Muscle layer of duodenum (tissue), 2 donors: ENCODE measurements around the gene SRRT.
A peak's percentile ranks its signal among the peaks of the same experiment; 100 is the strongest.
"Not testable (repeated sequence)": the region's sequence is repeated elsewhere in the genome, so short reads cannot be mapped to it uniquely, and the experiment has no call there.

Experiments used
- H3K27ac ChIP-seq: one replicate; pipeline ENCODE4 v1.7.0; 2013; ENCODE audit warnings: mild to moderate bottlenecking, low read length
- H3K27me3 ChIP-seq: one replicate; pipeline ENCODE4 v1.7.0; 2013; ENCODE audit warnings: low read depth, mild to moderate bottlenecking, control low read depth, low read length
- H3K36me3 ChIP-seq, 2 donors: one replicate each; pipeline ENCODE4 v1.7.0; 2013; ENCODE audit warnings: low read length in 2 of 2, control low read depth in 1 of 2, mild to moderate bottlenecking in 1 of 2; ENCODE audit not compliant: insufficient read depth in 2 of 2, control insufficient read depth in 1 of 2
- H3K4me1 ChIP-seq, 2 donors: one replicate each; pipeline ENCODE4 v1.7.0; 2013; ENCODE audit warnings: low read length in 2 of 2, mild to moderate bottlenecking in 2 of 2, control low read depth in 1 of 2, moderate library complexity in 1 of 2; ENCODE audit not compliant: insufficient read depth in 2 of 2, control insufficient read depth in 1 of 2
- H3K4me3 ChIP-seq, 2 donors: one replicate each; pipeline ENCODE4 v1.7.0; 2013; ENCODE audit warnings: low read length in 2 of 2, low read depth in 1 of 2, mild to moderate bottlenecking in 1 of 2
- H3K9me3 ChIP-seq, 2 donors: one replicate each; pipeline ENCODE4 v1.7.0; 2013; ENCODE audit warnings: low read length in 2 of 2, control low read depth in 1 of 2, mild to moderate bottlenecking in 1 of 2; ENCODE audit not compliant: control insufficient read depth in 1 of 2
- donor health status: healthy.

Gene SRRT

DNA sequence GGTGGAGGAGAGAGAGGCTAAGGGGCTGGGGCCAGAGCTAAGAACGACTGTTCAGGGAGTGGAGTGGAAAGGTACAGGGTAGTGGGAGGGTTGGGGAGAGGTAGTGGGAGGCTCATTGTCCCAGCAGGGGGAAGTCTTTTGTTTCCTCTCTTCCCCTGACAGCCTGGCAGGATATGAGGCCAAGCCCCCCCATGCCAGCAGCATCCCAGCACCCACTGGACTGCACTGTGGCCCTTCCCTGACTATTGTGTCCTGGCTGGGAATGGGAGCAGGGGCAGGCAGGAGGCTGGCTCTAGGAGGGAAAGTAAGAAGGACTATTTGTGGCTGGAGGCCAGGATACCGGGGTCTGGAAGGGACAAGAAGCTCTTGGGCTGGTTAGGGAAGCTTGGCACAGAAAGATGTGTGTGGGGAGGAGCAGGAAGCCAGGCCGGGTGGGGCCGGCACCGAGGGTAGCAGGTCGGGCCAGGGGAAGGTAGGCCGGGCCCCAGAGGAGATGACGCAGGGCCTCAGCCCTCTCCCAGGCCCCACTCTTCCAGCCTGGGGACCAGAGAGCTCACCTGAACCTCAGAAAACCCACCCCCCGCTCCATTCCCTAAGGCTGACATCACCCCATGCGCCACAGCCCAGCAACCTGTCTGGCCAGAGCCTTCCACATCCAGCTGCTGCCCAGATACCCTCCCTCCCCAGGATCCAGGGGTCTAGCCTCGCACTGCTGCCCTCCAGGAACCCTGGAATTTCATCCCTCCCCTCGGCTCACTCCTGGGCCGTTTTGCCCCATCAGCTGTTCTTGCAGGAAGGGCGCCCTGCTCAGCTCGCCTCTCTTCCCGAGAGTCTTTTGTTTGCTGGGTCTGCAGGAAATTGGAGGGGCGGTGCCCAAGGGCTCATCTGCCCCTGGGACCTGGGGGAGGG, 38.7 kb upstream of the SRRT start:
- no peak overlapping the region for H3K4me3 ChIP-seq
- H3K9me3 ChIP-seq: no peaks in the 10 kb centered on the region
- peaks cover 0 to 3% of the 10 kb centered on the region in 2 donors for H3K4me1 ChIP-seq
- H3K36me3 ChIP-seq: no peaks in the 10 kb centered on the region
- H3K27me3 ChIP-seq: no peaks in the 10 kb centered on the region
- H3K27ac ChIP-seq: peak overlapping the region; percentile 1

DNA sequence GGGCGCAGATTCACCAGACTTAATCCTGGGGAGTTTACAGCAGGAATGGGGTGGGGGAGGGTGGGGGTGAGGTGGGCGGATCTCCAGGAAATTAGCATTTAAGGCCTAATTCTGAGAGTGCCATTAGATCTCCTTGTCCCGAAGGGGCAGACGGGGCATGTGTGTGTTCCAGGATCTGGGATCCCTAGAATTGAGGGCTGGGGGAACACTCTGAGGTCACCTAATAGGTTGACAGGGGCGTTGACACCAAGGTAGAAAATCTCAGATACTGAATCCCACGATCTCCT, 38.1 kb upstream of the SRRT start:
- Histone ChIP-seq H3K4me1 (peaks cover 0 to 3% of the 10 kb centered on the region in 2 donors), H3K4me3 (peak overlapping the region; percentile 52 to 60), H3K27ac (peak overlapping the region; percentile 62), H3K36me3 (no peaks in the 10 kb centered on the region), H3K9me3 (no peaks in the 10 kb centered on the region), H3K27me3 (no peaks in the 10 kb centered on the region)

DNA sequence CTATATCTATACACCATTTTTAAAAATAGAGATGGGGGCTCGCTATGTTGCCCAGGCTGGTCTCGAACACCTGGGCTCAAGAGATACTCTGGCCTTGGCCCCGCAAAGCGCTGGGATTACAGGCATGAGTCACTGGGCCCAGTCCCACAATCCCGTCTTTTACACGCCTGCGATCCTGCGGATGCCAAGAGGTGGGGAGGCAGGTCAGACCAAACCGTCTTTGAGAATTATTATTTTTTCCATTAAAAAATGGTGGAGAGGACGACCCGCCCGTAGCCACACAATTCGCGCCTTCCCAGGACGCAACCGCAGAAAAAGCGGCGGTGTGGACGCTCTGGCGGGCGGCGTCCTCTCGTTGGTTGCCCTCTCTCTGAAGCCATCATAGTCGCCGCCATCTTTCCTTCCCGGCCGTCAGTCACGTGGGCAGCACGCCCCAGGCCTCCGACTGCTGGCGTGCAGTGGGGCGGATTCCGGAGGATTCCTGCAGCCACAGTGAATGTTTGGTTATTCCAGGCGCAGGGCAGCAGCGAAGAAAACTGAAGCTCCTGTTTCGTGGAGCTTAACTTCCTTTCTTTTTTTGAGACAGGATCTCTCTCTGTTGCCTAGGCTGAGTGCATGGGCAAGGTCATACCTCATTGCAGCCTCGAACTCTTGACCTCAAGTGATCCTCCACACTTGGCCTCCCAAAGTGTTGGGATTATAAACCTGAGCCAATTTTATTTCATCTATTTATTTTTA, 37.6 kb upstream of the SRRT start:
- Histone ChIP-seq H3K27me3 (no peaks in the 10 kb centered on the region), H3K4me3 (peak overlapping the region; percentile 52 to 60), H3K36me3 (no peaks in the 10 kb centered on the region), H3K9me3 (no peaks in the 10 kb centered on the region), H3K4me1 (peaks cover 0 to 3% of the 10 kb centered on the region in 2 donors), H3K27ac (peak overlapping the region; percentile 62)

DNA sequence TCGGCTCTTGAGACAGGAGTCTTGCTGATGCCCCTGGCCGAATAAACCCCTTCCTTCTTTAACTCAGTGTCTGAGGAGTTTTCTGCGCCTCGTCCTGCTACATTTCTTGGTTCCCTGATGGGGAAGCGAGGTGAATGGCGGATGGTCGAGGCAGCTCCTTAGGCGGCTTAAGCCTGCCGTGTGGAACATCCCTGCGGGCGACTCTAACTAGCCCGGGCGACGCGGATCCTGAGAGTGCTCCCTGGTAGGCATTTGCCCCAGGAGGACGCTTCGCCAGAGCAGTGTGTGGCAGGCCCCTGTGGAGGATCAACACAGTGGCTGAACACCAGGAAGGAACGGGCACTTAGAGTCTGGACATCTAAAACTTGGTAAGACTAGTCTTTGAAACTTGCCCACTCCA, 35.5 kb upstream of the SRRT start:
- Histone ChIP-seq H3K27ac (no peak overlapping the region), H3K9me3 (no peaks in the 10 kb centered on the region), H3K4me3 (no peak overlapping the region), H3K4me1 (peaks cover 0 to 3% of the 10 kb centered on the region in 2 donors), H3K27me3 (no peaks in the 10 kb centered on the region), H3K36me3 (no peaks in the 10 kb centered on the region)

DNA sequence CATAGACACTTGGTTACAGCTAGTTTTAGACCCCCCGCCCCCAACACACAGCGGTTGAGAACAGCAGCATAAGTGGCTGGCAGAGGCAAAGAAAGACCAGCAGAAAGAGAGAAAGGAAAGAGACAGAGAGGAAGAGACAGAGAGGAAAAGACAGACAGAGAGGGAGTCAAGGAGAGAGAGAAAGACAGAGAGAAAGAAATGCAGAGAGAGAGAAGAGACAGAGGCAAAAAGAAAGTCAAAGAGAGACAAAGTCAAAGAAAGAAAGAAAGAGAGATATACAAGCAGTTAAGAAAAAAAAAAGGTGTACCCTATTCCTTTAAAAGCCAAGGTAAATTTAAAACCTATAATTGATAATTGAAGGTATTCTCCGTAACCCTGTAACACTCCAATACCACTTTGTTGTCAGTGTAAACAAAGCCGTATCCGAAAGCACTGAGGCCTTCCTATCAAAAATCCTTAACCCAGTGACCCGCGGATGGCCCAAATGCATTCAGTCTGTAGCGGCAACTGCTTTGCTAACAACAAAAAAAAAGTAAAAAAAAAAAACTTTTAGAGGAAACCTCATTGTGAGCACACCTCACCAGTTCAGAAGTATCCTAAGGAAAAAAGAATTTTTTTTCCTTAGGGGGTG, 34.3 kb upstream of the SRRT start:
- H3K27ac ChIP-seq: no peak overlapping the region
- no peak overlapping the region for H3K4me3 ChIP-seq
- H3K36me3 ChIP-seq: no peaks in the 10 kb centered on the region
- H3K4me1 ChIP-seq: peaks cover 0 to 3% of the 10 kb centered on the region in 2 donors
- H3K27me3 ChIP-seq: no peaks in the 10 kb centered on the region
- H3K9me3 ChIP-seq: no peaks in the 10 kb centered on the region

DNA sequence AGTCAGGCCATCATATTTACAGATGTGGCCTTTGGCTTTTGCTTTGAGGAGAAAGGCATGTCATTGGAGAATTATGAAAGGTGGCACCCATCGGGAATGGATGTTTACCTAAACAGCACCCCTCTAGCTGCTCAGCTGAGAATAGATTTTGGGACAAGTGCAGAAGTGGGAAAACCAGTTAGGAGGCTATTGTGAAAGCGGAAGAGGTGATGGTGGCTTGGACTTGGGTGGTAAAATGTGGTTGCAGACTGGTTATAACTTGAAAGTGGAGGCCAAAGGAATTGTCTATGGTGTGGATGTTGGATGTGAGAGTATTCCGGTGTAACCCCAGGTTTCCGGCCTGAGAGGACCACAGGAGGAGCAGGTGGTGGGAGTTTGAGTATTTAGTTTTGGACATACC, 27.5 kb upstream of the SRRT start:
- no peaks in the 10 kb centered on the region for H3K36me3 ChIP-seq
- H3K9me3 ChIP-seq: no peaks in the 10 kb centered on the region
- H3K4me1 ChIP-seq: peaks cover 5 to 8% of the 10 kb centered on the region in 2 donors
- no peak overlapping the region for H3K4me3 ChIP-seq
- no peaks in the 10 kb centered on the region for H3K27me3 ChIP-seq
- no peak overlapping the region for H3K27ac ChIP-seq

DNA sequence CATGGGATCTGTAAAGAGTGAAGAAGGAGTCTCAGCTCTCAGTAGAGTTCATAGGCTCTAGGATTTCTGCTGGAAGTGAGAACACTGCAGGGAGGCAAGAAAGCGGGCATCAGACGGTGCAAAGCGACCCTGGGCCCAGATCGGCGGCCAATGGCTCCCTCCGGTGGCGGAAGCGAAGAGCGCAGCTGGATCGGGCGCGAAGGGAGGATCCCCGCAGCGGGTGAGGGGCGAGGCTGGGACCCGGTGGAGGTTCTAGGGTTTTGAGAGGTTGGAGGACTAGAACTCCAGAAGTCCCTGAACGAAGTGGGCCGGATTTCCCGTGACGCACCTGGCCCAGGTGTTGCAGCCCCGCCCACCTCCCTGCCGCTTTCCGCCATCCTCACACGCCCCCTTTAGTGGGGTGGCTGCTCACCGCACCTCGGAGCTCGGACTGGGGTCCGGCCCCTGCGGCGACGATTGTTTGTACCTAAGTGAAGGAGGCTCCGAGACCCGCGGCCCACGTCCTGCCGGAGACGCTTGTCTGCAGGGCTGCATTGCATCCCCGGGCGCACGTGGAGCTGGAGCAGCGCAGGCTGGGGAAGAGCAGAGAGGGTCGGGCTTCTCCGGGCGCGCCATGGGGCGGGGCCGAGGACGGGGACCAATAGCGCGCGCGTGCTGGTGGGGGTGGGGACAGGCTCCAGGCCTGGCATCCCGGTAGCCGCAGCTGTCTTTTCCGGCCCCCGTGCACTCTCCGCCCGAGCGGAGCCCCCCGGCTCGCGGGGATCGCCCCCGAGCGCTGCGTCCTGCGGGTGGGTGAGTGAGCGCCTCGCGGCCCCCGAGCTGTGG, 22.6 kb upstream of the SRRT start, which contains the start of gene SLC12A9:
Gene SLC12A9, plus strand, starts transcription at position 666 of the 825 bp plus-strand sequence. CDS start 1,485 bp downstream, outside the sequence.
- Histone ChIP-seq H3K36me3 (peaks cover 0 to 6% of the 10 kb centered on the region in 2 donors), H3K27ac (peak within 1 kb of the TSS; percentile 16), H3K4me1 (peaks cover 5 to 18% of the 10 kb centered on the region in 2 donors), H3K9me3 (no peaks in the 10 kb centered on the region), H3K4me3 (peak within 1 kb of the TSS; percentile 80 to 86), H3K27me3 (no peaks in the 10 kb centered on the region)

DNA sequence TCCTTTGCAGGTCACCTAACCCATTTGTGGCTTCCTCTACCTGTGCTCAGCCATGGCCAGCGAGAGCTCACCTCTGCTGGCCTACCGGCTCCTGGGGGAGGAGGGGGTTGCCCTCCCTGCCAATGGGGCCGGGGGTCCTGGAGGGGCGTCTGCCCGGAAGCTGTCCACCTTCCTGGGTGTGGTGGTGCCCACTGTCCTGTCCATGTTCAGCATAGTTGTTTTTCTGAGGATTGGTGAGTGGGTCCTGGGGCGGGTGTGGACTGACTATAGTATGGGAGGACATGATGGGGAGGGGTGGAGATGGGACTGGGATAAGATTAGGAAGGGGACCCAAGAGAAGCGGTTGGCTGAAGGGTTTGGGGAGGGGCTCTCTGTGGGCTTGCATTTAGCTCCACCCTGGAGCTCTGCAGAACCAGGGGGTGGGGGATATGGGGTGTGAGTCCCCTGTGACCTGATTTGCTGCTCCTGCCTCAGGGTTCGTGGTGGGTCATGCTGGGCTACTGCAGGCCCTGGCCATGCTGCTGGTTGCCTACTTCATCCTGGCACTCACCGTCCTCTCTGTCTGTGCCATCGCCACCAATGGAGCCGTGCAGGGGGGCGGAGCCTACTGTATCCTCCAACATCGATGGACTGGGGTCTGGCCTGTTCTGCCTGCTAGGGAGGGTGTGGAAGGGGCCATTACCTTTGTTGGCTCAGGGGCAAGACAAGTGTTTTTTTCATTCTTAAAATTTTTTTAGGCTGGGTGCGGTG, 20.6 kb upstream of the SRRT start:
- H3K27ac ChIP-seq: no peak overlapping the region

DNA sequence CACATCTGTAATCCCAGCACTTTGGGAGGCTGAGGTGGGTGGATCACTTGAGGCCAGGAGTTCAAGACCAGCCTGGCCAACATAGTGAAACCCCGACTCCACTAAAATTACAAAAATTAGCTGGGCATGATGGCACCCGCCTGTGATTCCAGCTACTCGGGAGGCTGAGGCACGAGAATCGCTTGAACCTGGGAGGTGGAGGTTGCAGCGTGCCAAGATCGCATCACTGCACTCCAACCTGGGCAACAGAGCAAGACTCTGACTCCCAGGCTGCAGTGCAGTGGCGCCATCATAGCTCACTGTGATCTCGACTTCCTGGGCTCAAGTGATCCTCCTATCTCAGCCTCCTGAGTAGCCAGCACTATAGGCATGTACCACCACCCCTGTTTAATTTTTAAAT, 20.0 kb upstream of the SRRT start:
- not testable (repeated sequence) for H3K4me3 ChIP-seq, H3K27me3 ChIP-seq, H3K27ac ChIP-seq, H3K9me3 ChIP-seq
- H3K4me1 ChIP-seq: peaks cover 5 to 18% of the 10 kb centered on the region in 2 donors
- peaks cover 2 to 24% of the 10 kb centered on the region in 2 donors for H3K36me3 ChIP-seq

More for the DNA sequence above, 20.6 kb upstream of the SRRT start:
- Histone ChIP-seq H3K36me3 (peaks cover 0 to 18% of the 10 kb centered on the region in 2 donors), H3K9me3 (no peaks in the 10 kb centered on the region), H3K4me1 (peaks cover 5 to 18% of the 10 kb centered on the region in 2 donors), H3K27me3 (no peaks in the 10 kb centered on the region), H3K4me3 (no peak overlapping the region)

DNA sequence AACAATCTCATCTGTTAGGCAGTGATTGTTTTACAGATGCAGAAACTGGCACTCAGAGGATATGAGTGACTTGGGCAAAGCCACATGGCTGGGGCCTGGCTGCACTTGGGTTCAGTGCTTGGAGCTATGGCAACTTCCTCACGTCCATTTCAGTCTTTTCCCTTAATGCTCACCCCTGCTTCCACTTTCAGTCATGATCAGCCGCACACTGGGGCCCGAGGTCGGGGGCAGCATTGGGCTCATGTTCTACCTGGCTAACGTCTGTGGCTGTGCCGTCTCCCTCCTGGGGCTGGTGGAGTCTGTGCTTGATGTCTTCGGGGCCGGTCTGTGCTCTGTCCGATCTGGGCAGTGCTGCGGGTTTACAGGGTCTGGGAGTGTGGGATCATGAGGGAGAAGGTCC, 19.4 kb upstream of the SRRT start:
- no peak overlapping the region for H3K27ac ChIP-seq
- H3K27me3 ChIP-seq: no peaks in the 10 kb centered on the region
- no peak overlapping the region for H3K4me3 ChIP-seq
- peaks cover 5 to 18% of the 10 kb centered on the region in 2 donors for H3K4me1 ChIP-seq
- H3K9me3 ChIP-seq: no peaks in the 10 kb centered on the region
- H3K36me3 ChIP-seq: peaks cover 9 to 29% of the 10 kb centered on the region in 2 donors
